Caco-2 (cell line): ENCODE data around the gene OR52A5. TPM values are rescaled to one million over a fixed set of nuclear protein-coding genes. Genes with fewer than 3 reads are reported as not detected.

Experiments
- BruUV-seq: library from RNA; stranded (reverse); fragments of 400-500 nt; replicated peaks from 2 replicates; lab custom pipeline; 2021; lab: Mats Ljungman, UMichigan
- CTCF ChIA-PET: fragments of 300-600 bp; sonication (Branson Sonifier 250); formaldehyde crosslinking; loops from one replicate; lab custom pipeline; 2022; ENCODE audit warnings: antibody characterized with exemption; lab: Charles Lee
- POLR2A ChIA-PET: fragments of 300-600 bp; sonication (Branson Sonifier 250); formaldehyde crosslinking; loops from one replicate; lab custom pipeline; 2022; ENCODE audit warnings: antibody characterized with exemption; lab: Charles Lee
- DNase-seq, 2 experiments: peaks; one replicate each; pipeline versions ENCODE4 v3.0.0 to v3.0.0-alpha.2; 2020 to 2022
- H3K27me3 ChIP-seq: replicated peaks from 2 replicates; pipeline ENCODE4 v1.6.0; 2011; ENCODE audit warnings: low read length; ENCODE audit not compliant: control insufficient read depth, insufficient read depth
- H3K36me3 ChIP-seq: 2 replicates; pipeline ENCODE4 v1.5.1; 2011; ENCODE audit warnings: low read length; ENCODE audit not compliant: control insufficient read depth, insufficient read depth
- H3K4me1 ChIP-seq: fragments of 250-450 bp; sonication (Bioruptor Pico); 2 replicates; pipeline ENCODE4 v1.5.1; 2020; ENCODE audit warnings: mild to moderate bottlenecking
- H3K4me3 ChIP-seq: 2 replicates; pipeline ENCODE4 v1.5.1; 2011; ENCODE audit warnings: low read depth, mild to moderate bottlenecking, control low read depth, low read length
- H3K9me3 ChIP-seq: fragments of 250-450 bp; sonication (Bioruptor Pico); 2 replicates; pipeline ENCODE4 v1.5.1; 2020; ENCODE audit warnings: mild to moderate bottlenecking, moderate library complexity
- H3K27ac Mint-ChIP-seq: one replicate; pipeline ENCODE4 v1.8.0; 2022; ENCODE audit warnings: mixed read lengths; ENCODE audit not compliant: unreplicated experiment
- H3K27me3 Mint-ChIP-seq: one replicate; pipeline ENCODE4 v1.8.0; 2022; ENCODE audit warnings: mixed read lengths; ENCODE audit not compliant: insufficient read depth, unreplicated experiment
- H3K36me3 Mint-ChIP-seq: one replicate; pipeline ENCODE4 v1.8.0; 2022; ENCODE audit warnings: mild to moderate bottlenecking, mixed read lengths; ENCODE audit not compliant: insufficient read depth, unreplicated experiment
- H3K4me1 Mint-ChIP-seq: one replicate; pipeline ENCODE4 v1.8.0; 2022; ENCODE audit warnings: low read depth, mixed read lengths; ENCODE audit not compliant: unreplicated experiment
- H3K4me3 Mint-ChIP-seq: one replicate; pipeline ENCODE4 v1.8.0; 2022; ENCODE audit warnings: mild to moderate bottlenecking, moderate library complexity, mixed read lengths; ENCODE audit not compliant: unreplicated experiment
- H3K9me3 Mint-ChIP-seq: one replicate; pipeline ENCODE4 v1.8.0; 2022; ENCODE audit warnings: mixed read lengths; ENCODE audit not compliant: unreplicated experiment
- intact Hi-C: fragments of 100-400 bp; cut with micrococcal nuclease; formaldehyde crosslinking; loops from one replicate; pipeline ENCODE4 v1.10.0; 2022; ENCODE audit not compliant: unreplicated experiment
- total RNA-seq: library from RNA; stranded (reverse); gene quantifications from 2 replicates; pipeline ENCODE4 v1.2.3, GENCODE V29; 2022
- TF ChIP-seq, protein P1 (sequence below), 2 experiments: fragments of 200-600 bp in 1 of 2; IDR thresholded peaks; 1 replicate in 1 of 2; 2 replicates in 1 of 2; pipeline versions ENCODE4 v1.5.1 to v1.8.0; 2011 to 2022; ENCODE audit warnings: antibody characterized with exemption in 1 of 2, control low read depth in 1 of 2, inconsistent platforms in 1 of 2, low read depth in 1 of 2, low read length in 1 of 2, mild to moderate bottlenecking in 1 of 2, moderate library complexity in 1 of 2; ENCODE audit not compliant: insufficient read depth in 1 of 2, severe bottlenecking in 1 of 2, unreplicated experiment in 1 of 2

Gene OR52A5
- total RNA-seq, 1 experiment from 2014 or later: not detected

DNA sequence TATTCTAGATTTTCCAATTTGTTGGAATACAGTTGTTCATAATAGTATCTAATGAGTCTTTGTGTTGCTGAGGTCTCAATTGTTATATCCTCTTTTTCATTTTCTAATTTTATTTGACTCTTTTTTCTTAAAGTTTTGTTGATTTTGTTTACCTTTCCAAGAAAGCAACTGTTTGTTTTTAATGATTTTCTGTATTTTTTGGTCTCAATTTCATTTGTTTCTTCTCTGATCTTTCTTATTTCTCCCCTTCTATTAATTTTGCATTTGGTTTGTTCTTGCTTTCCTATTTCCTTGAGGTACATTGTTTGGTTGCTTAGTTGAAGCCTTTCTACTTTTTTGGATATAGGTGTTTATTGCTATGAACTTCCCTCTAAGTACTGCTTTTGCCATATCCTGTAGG, 21.6 kb upstream of the OR52A5 start:
- TF ChIP-seq, protein P1, sequence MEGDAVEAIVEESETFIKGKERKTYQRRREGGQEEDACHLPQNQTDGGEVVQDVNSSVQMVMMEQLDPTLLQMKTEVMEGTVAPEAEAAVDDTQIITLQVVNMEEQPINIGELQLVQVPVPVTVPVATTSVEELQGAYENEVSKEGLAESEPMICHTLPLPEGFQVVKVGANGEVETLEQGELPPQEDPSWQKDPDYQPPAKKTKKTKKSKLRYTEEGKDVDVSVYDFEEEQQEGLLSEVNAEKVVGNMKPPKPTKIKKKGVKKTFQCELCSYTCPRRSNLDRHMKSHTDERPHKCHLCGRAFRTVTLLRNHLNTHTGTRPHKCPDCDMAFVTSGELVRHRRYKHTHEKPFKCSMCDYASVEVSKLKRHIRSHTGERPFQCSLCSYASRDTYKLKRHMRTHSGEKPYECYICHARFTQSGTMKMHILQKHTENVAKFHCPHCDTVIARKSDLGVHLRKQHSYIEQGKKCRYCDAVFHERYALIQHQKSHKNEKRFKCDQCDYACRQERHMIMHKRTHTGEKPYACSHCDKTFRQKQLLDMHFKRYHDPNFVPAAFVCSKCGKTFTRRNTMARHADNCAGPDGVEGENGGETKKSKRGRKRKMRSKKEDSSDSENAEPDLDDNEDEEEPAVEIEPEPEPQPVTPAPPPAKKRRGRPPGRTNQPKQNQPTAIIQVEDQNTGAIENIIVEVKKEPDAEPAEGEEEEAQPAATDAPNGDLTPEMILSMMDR (IDR thresholded peaks at IDR 0.05; ENCODE audit: insufficient read depth in 1 of 2, low read depth in 1 of 2, low read length in 1 of 2, severe bottlenecking in 1 of 2, unreplicated experiment in 1 of 2): no peak
- H3K4me3 Mint-ChIP-seq: no peak overlapping the region
- Histone ChIP-seq H3K36me3 (no peaks in the 10 kb centered on the region), H3K4me3 (no peak overlapping the region), H3K27me3 (no peaks in the 10 kb centered on the region), H3K9me3 (no peaks in the 10 kb centered on the region), H3K4me1 (no peaks in the 10 kb centered on the region)
- H3K27me3 Mint-ChIP-seq: peaks cover 8% of the 10 kb centered on the region
- no peaks in the 10 kb centered on the region for H3K4me1 Mint-ChIP-seq
- ChIA-PET POLR2A (no interaction called here), CTCF (no interaction called here)
- no TSS peak for BruUV-seq
- H3K27ac Mint-ChIP-seq: no peak overlapping the region
- intact Hi-C loops: no loop called here
- no peaks in the 10 kb centered on the region for H3K9me3 Mint-ChIP-seq
- no peak for DNase-seq
- H3K36me3 Mint-ChIP-seq: no peaks in the 10 kb centered on the region

DNA sequence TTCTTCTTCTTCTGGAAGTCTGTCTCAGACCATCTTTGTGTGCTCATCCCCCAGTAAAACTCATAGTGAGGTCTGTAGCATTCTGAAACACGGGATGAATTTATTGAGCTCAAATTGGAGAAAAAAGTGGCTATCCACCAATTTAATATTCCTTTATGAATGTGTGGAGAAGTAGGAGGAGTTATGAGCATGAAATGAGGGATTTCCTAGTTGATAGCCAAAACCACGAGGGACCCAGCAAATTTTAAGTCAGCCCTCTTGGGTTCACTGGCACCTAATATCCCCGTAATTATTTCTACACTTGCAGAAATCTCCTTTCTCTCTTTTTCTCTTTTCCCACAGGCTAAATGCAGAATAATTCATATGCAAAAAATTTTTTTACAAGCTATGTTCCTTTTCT, 16.5 kb upstream of the OR52A5 start, which contains the start of gene OR52A1:
Gene OR52A1 (minus strand): TSS at position 101 of the 400 bp plus-strand sequence. CDS start 2,388 bp downstream, outside the sequence.
- Mint-ChIP-seq H3K4me3 (no peak within 1 kb of the TSS), H3K4me1 (no peaks in the 10 kb centered on the region), H3K9me3 (no peaks in the 10 kb centered on the region), H3K27me3 (no peaks in the 10 kb centered on the region), H3K36me3 (no peaks in the 10 kb centered on the region), H3K27ac (no peak within 1 kb of the TSS)
- no peak for DNase-seq
- ChIA-PET CTCF (no interaction called here), POLR2A (no interaction called here)
- intact Hi-C loops: no loop called here
- BruUV-seq: no TSS peak
- H3K9me3 ChIP-seq: no peaks in the 10 kb centered on the region
- no peaks in the 10 kb centered on the region for H3K4me1 ChIP-seq
- H3K27me3 ChIP-seq: no peaks in the 10 kb centered on the region
- no peaks in the 10 kb centered on the region for H3K36me3 ChIP-seq
- TF ChIP-seq, protein P1 (IDR thresholded peaks at IDR 0.05; ENCODE audit: insufficient read depth in 1 of 2, low read depth in 1 of 2, low read length in 1 of 2, severe bottlenecking in 1 of 2, unreplicated experiment in 1 of 2): no peak
- no peak within 1 kb of the TSS for H3K4me3 ChIP-seq

DNA sequence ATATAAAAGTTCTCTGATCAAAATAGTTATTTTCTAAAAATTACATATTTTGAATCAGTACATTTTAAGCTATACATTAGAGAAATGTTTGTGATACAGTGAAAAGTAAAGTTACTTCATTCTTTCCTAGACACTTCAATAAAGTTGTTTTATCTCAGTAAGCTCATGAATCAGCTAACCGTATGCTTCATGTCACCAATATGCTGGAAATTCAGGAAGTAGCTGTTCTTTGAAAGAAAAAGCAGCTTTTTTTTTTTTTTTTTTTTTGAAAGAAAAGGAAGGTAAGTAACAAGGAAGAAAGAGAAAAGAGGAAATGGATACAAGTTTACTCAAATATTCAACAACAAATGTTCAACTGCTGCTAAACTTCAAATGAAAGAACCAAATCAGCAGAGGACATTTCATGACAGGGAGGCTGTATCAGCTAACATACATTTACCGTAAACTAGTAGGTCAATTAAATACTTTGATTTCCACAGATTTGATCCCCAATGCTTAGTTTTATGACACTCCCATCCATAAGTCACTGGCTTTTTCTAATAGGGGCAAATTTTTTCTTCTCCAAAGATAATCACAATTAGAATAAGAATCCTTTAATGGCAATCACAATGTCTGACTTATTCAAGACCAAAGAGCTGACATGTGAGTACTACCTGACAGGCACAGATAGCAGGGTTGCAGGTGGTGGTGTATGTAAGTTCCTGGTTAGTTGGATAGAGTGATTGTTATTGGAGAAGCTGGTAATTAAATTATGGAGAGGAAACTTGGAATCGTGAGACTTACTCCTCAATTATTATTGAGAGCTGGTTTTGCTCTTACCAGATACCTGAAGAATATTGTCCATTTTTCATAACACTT, 15.6 kb upstream of the OR52A5 start:
- DNase-seq: no peak
- CTCF ChIA-PET: no interaction called here
- BruUV-seq: no TSS peak
- POLR2A ChIA-PET: no interaction called here
- H3K4me3 ChIP-seq: no peak overlapping the region
- TF ChIP-seq, protein P1 (IDR thresholded peaks at IDR 0.05; ENCODE audit: insufficient read depth in 1 of 2, low read depth in 1 of 2, low read length in 1 of 2, severe bottlenecking in 1 of 2, unreplicated experiment in 1 of 2): no peak
- H3K27ac Mint-ChIP-seq: no peak overlapping the region
- no peaks in the 10 kb centered on the region for H3K4me1 Mint-ChIP-seq
- H3K27me3 Mint-ChIP-seq: no peaks in the 10 kb centered on the region
- intact Hi-C loops: no loop called here
- H3K9me3 ChIP-seq: no peaks in the 10 kb centered on the region
- no peaks in the 10 kb centered on the region for H3K27me3 ChIP-seq
- H3K9me3 Mint-ChIP-seq: no peaks in the 10 kb centered on the region
- H3K4me3 Mint-ChIP-seq: no peak overlapping the region
- no peaks in the 10 kb centered on the region for H3K36me3 ChIP-seq
- H3K4me1 ChIP-seq: no peaks in the 10 kb centered on the region
- H3K36me3 Mint-ChIP-seq: no peaks in the 10 kb centered on the region
